Midbrain (tissue), 1 donor: ENCODE measurements around the gene NAT8L.

ENCODE experiments used
- DNase-seq: peaks from one replicate; lab custom pipeline; 2025; lab: John Stamatoyannopoulos, UW

NAT8L gene

DNA sequence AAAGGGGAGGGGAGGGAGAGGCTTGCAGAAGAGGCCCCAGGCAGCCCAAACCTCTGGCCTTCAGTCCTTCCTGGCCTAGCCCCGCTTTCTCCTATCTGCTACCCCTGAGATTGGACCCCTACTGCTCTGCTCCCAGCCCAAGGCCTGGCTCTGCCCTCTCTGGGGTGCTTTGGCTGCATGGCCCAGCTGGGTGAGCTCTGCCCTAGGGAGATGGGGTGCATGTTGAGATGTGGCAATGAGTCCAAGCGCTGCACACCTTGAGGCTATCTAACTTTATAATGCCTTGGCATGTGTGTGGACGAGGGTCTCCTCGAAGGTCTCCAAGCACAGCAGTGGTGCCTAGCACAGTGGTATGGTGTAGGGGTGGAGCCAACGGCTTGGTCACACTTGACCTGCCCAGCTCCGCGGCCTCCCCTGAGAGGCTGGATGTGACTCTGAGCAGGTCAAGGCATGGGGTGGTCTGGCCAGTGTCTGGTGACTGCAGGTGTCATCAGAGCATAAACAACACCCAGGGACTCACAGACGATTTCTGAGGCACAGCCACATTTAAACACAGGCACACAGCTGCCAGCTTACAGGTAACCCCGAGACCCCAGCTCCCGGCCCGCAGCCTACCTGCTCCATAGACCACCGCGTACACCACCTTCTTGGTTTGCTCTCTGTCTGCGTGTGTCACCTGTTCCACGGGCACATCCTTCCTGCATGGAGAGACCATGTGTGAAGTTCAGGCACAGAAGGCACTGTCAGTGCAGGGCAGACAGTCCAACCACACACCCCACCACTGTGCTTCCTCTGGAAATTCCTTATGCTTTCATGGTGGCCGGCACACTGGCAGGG is 36.3 kb downstream of the NAT8L start:
- DNase-seq: no peak

DNA sequence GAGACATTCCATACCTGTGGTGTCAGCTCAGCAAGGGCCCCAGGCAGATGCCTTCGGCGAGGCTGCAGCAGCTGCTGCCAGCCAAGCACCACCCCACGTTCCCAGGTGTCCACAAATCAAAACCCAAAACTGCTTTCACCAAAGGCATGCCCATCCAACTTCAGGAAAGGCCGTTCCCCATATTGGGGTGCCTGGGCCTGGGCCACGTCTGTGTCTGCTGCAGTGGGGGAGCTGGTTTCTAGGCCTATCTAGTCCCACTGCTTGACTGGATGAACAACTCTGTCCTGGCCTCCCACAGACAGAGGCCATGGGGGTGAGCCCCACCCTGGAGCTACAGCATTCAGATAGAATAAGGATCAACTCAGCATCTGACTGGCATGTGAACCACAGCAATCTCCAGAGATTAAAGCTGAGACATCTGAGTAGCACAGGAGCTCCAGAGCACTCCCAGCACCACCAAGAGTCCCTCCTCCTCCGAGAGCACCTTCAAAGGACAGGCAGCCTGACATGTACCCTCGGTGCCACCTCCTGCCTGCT is 37.0 kb downstream of the NAT8L start:
- DNase-seq: no peak

DNA sequence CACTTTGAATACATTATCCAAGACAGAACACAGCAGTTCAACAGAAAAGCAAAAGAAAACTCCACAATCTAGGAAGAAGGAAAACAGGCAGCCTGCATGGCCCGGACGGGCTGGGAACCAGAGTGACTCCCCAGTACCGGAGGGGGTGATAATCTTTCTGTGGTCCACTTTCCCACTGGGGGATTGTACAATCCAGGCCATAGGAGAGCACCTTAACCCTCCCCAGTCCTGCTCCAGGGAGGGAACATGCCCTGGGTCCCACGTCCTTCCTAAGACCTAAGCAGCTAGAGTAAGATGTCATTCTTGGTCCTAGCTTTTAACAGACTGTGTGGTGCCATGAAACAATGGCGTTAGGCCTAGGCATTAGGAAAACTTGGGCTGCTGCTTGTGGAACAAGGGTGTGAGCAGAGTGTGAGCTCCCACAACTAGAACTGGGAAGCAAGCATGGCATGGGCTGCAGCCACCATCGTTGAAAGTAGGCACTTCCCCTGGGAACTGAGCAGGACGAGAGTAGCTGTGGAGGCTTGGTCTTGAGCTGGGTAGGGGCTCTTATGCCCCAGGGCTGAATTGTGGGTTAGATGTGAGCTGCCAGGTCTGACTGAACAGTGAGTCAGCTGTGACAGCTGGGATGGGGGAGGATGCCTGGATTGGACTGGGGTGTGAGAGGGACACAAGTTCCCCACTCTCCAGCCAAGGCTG is 42.4 kb downstream of the NAT8L start:
- no peak for DNase-seq

DNA sequence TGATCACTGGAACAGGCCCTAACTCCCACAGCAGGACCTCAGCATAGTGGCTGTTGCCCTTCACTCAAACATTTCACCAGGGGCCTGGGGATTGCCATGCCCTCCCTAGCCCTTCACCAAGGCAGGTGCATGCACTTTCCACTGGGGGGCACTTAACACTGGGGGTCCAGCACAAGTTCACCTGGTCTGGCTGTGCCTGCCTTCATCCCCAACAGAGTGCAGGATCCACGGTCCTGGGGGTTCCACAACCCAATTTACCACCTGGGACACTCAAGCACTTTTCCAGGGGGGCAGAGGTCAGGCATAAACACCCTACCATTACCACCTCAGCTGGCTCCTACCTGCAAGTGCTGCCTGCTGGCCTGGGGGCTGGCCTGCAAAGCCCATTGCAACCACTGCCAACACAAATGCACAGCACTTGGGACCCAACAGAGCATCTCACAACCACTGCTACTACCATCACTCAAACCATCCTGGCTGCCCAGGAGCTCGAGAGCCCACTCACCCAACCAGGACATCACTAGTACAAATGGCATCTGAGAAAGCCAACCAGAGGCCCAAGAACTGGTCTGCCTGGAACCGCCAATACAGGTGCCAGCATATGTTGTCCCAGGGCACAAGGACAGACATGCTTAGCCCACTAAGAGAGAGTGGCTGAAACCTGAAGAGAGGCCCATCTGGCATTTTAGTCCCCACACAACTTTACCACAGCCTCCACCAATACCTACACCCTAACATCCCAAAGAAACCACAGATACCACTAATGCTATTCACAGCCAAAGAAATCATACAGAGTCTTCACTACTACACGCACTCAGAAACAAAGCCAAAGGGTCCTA is 43.1 kb downstream of the NAT8L start:
- no peak for DNase-seq

DNA sequence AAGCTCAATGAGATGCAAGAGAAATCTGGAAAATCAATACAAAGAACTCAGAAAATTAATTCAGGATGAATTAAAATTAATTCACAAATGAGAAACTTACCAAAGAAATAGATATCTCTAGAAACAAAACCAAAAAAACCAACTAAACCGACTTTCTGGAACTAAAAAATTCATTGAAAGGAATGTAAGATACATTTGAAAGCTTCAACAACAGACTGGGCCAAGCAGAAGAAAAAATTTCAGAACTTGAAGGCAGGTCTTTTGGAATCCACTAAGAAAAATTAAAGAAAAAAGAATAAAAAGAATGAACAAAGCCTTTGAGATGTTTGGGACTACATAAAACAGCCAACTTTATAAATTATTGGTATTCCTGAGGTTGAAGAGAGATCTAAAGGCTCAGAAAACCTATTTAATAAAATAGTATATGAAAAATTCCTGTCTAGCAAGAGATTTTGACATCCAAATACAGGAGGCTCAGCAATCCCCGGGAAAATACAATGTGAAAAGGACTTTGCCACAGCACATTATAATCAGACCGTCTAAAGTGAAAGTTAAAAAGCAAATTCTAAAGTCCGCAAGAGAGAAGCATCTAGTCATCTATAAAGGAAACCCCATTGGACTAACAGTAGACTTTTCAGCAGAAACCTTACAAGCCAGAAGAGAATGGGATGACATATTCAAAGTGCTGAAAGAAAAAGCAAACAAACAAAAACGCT is 44.2 kb downstream of the NAT8L start:
- no peak for DNase-seq

DNA sequence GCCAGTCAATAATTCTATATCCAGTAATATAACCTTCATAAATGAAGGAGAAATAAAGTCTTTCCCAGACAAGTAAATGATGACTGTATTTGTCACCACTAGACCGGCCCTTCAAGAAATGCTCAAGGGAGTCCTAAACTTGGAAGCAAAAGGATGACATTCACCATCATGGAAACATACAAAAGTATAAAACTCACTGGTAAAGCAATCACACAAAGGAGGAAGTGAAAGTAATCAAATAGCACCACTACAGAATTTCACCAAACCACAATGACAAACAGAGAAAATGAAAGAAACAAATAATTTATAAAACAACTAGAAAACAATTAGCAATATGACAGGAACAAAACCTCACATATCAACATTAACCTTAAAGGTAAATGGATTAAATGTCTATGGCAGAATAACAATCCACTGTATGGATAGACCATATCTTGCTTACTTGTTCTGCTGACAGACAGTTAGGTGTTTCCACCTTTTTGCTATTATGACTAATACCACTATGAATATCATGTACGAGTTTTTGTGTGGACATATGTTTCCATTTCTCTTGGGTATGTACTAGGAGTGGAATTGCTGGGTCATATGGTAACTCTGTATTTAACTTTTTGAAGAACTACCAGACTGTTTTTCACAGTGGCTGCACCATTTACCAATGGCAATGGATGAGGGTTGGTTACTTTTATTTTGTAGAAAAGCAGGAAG is 44.9 kb downstream of the NAT8L start:
- no peak for DNase-seq

DNA sequence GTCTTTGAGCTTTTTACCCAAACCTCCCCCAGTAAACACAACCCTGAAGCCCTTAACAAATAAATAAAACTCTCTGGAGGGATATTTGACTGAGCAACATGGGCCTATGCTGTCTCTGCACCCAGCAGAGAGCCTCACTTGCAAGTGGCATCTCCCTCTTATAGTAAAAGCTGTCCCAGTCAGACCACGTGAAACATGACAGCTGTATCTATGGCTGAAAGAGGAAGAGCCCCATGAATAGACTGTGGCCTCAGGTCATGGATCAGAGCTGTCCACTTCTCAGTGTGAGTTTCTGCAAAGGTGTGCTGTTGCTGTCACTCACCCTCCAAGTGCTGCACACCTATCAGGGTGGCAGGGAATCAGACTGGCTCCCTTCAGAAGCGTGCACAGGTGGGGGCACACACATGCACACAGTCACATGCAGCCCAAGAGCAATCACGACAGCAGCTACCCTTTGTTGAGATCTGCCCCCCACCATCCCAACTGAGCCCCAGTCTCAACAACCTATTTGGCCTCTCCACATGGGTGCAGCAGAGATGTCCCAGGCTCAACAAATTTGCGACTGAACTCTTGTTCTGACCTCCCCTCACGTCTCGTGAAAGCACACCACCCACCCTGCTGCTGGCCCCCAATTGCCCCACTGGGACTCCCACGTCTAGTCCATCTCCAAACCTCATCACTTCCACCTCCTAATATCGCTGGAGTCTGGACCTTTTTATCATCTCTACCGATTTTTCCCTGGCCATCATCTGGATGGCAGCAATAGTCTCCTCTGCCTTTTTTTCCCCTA is 45.6 kb downstream of the NAT8L start:
- DNase-seq: no peak

DNA sequence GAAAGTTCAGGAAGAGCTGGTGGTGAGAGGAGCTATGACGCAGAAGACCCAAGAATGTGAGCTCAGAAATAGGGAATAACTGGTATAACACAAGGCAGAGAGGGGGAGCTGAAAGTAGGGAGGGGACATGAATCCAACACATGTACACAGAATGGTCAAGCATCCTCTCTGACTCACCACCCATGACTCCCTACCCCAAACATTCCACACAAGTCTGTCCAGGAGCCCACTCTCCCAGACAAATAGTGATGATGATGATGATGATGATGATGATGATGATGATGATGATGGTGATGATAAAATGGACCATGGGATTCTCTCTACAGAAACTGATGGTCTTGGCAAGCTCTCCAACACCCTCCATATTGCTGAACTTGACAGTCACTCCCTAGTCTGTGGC is 46.4 kb downstream of the NAT8L start:
- no peak for DNase-seq

DNA sequence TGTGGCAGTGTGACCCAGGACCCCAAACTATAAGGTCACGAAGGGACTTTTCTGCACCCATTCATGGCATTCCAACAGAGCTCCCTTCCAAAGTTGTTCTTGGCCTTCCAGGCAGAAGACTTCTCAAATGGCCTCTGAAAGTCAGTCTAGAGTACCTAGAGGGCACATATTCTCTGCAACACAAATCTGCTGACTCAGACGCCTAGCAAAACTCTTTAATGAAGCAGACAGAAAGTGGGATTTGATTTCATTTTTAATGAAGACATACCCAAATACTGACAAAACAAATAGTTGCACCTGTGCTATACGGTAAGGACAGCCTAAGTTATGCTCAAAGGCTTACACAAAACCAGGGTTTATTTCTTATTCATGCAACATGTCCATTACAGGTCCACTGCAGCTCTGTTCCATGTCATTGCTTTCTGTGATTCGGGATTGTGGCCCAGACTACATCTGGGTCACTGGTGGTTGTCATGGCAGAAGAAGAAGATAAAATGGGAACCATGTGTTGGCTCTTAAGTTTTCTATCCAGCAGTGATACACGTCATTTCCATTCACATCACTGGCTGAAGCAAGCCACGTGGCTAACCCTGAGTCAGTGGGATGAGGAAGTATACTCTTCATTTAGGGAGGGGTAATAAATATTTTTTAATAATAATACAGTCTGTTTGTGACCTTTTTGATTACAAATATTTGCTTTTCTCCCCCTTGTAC is 57.7 kb downstream of the NAT8L start:
- DNase-seq: no peak
